Brain pericyte (primary cell): Measurements from ENCODE around the gene ELAVL3.

ENCODE experiments used
- DNase-seq: peaks from one replicate; pipeline ENCODE4 v3.0.0-alpha.2; 2012; ENCODE audit warnings: low read depth, low spot score

The ELAVL3 gene

GRCh38 chr19:11480715-11481533, at the start of gene ELAVL3:
Gene ELAVL3, minus strand, starts transcription at chr19:11481046. Its CDS starts 438 bp downstream, at chr19:11480608.
- DNase-seq, result no peak

GRCh38 chr19:11530432-11530831, 49.6 kb upstream of the ELAVL3 start:
- peak; percentile 44 for DNase-seq

GRCh38 chr19:11528551-11529341, 47.9 kb upstream of the ELAVL3 start, which contains the start of gene ECSIT:
Gene ECSIT, minus strand, starts transcription at chr19:11529134. Its CDS starts 9,964 bp downstream, at chr19:11519170.
- DNase-seq, result peak; percentile 94

GRCh38 chr19:11519138-11519537, 38.3 kb upstream of the ELAVL3 start:
- DNase-seq, result no peak

DNA sequence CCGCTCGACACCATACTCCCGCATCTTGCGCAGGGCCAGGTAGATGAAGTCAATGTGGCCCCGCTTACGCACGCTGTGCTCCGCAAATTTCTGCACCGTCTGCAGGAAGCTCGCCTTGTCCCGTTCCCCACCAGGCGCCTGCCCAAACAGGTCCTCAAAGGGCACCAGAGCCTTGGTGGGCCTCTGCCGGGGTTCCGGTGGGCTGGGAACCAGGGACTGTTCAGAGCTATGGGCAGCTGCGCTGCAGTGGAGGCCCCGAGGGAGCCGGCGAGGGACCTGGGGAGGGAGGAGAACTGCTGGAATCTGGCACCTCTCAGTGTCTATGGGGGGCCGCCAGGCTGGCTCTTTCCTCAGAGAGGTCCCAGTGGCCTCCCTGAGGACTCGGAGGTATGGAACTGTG, 33.1 kb upstream of the ELAVL3 start:
- no peak for DNase-seq

DNA sequence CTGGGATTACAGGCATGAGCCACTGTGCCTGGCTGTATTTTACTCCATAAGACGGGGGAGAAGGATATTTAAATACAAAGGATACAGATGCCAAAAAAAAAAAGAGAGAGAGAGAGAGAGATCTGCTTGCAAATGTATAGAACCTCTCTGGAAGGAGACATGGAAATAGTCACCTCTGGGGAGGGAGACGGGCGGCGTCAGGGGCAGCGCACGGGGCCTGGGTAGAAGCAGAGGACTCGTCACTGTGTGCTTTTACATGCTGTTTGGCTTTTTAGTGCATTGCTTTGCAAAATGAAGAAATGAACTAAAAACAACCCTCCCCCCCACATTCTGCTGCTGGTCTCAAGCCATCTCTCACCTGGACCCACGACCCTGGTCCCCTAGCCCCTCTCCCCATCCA, 29.6 kb upstream of the ELAVL3 start:
- no peak for DNase-seq

GRCh38 chr19:11507370-11508078, 26.7 kb upstream of the ELAVL3 start:
- no peak for DNase-seq

DNA sequence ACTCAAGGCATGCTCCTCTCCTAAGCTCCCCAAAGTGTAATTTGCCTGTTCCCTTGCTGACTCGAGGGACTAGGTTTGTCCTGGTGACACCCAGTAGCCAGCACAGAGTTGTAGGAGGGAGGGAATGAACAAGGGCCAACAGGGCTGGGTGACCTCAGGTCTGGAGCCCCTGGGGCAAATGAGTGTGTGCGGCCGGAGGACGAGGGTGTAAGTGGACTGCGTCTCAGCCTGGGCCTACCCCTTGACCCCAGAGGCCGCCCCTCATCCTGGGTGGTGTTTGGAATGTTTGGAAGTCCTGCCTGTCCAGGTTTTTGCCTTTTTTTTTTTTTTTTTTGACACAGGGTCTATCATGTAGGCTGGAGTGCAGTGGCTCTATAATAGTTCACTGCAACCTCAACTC, 26.1 kb upstream of the ELAVL3 start:
- no peak for DNase-seq

- no peak for DNase-seq
These were observed 25.3 kb upstream of the ELAVL3 start for GRCh38 chr19:11506101-11506555.

DNA sequence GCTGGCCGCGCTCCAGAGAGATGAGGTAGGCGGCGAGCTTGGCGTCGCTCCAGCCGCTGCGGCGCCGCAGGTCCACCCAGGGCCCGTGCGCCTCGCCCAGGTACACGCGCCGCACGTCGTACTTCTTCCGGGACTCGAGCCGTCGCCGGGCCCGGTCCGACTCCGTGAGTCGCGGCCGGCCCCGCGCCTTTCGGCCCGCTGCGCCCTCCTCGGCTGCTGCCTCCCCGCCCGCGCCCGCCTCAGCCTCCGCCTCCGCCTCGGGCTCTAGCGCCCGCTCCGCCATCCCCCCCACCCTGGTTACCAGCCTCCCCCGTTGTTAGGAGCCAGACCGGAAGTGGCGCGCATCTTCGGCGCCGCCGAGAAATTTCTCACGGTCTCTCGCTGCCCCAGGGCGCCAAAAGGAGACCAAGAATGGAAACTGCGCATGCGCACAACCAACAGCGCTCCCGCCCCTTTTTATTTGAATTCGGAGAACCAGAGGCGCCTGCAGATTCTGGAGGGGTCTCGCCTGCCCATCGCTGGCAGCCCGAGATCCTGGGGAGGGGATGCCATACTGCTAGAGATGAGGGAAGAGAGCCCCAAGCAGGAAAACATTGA, 24.8 kb upstream of the ELAVL3 start, which contains the start of gene ZNF653:
Gene ZNF653 (minus strand): TSS at position 336 of the 597 bp plus-strand sequence. CDS start 53 bp downstream, at position 283.
- peak; percentile 67 for DNase-seq

- peak; percentile 68 for DNase-seq
These were observed 24.2 kb upstream of the ELAVL3 start for GRCh38 chr19:11505032-11505503.

DNA sequence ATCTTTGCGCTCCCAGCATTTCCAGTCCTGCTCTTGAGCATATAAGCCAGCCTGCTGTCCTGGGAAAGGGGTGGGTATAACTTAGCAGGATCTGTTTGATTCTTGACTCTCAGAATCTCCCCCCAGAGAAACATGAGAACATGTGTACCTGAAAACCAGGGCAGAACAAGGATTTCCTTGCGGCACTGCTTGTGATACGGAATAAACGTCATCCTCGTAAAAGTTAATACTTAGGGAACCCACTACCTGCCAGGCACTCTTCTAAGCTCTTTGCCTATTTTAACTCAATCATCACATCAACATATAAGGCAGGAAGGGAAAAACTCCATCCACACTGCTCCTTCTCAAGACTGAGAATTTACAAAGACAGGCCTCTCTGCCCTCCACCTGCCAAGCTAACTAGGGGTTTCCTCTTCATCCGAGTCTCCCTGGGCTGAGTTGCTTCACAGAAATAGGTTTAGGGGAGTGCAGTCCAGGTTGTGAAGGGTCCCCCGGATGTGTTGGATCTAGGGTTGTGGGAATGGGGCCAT, 23.7 kb upstream of the ELAVL3 start:
- DNase-seq, result no peak

DNA sequence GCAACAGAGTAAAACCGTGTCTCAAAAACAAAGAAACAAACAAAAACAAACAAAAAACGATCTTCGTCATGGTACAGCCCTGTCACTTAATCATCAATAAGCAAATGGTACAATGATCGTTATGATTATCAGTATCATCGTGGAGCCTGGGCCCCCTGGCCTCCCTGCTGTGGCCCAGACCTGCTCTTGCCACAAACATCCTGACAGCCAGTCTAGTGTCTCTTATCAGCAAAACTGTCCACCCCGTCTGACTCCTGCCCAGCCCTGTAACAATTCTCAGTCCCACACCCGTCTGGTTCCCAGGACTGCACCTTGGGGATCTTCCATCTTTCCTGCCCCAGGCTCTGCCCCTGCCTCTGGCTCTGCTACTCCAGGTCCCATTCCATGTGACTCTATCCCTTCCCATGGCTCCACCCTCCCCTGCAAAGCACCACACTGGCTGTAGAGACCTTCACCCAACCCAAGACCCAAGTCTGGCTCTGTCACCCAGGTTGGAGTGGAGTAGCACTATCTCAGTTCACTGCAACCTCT, 19.1 kb upstream of the ELAVL3 start:
- no peak for DNase-seq

DNA sequence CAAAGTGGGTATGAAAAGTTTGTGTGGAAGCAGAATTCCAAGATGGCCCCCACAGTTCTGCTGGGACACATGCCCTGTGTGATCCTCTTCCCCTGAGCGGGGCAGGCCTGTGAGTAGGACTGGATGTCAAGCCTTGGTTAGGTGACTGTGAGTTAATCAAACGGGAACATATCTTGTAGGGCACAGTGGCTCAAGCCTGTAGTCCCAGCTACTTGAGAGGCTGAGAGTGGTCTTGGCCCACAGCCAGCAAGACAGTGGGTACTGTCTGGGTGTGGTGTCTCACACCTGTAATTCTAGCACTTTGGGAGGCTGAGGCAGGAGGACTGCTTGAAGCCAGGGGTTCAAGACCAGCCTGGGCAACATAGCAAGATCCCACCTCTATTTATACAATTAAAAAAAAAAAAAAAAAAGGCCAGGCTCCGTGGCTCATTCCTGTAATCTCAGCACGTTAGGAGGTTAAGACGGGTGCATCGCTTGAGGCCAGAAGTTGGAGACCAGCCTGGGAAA, 18.4 kb upstream of the ELAVL3 start:
- DNase-seq, result no peak

DNA sequence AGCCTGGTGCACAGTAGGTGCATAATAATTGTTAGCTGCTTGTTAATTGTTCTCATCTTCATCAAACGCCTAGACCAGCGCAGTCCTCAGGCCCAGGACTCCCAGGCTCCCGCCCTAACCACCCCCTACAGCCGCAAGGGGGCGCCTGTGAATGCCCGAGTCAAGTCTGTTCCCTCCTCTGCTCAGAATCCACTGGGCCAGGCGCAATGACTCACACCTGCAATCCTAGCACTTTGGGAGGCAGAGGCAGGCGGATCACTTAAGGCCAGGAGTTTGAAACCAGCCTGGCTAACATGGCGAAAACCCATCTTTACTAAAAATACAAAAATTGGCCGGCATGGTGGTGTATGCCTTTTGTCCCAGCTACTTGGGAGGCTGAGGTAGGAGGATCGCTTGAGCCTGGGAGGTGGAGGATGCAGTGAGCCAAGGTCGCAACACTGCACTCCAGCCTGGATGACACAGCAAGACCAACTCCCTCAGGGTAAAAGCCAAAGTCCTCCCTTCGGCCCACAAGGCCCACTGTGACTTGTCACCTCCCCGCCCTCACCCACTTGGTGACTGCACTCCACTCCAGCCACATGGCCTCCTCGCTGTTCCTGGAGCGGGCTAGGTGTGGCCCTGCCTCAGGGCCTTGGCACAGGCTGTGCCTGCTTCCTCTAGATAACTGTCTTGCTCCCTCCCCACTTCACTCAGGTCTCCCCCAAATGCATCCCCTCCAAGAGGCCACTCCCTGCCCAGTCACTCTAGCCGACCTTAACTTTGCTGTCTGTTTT, 15.7 kb upstream of the ELAVL3 start:
- DNase-seq, result no peak

DNA sequence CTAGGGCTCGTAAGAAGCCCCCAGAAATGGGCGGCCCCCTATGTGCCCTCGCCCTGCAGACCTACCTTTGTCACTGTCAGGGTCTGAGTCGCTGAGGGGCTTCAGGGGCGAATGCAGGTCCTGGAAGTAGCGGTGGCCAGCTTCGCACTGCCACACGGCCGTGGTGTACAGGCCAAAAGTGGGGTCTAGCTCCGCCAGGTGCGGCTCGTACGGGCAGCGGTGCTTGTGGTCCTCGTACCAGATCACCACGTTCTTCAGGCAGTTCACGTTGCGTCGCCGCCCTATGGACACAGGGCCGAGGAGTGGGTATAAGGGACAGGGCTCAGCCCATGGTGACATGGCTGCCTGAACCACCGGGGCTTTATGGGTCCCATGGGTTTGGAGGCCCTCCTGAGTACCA, 15.0 kb upstream of the ELAVL3 start:
- no peak for DNase-seq

DNA sequence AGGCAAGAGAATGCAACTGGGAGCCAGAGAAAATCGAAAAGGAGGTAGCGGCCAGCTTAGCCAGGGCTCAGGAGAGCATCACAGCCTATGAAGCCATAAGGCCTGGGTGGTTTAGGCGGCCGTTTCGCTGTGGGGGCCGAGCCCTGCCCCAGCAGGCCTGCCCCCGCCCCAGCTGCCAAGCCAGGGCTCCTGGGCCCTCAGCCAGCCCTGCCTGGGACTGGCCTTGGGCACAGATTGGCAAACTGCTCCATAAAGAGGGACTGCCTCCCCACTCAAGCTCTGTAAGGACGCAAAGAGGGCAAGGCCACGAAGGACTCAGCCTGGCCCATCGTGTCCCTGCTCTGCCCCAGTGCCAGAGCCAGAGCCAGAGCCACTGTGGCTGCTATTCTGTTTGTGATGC, 14.6 kb upstream of the ELAVL3 start:
- DNase-seq, result no peak

GRCh38 chr19:11494634-11495285, 13.9 kb upstream of the ELAVL3 start:
- DNase-seq, result no peak

DNA sequence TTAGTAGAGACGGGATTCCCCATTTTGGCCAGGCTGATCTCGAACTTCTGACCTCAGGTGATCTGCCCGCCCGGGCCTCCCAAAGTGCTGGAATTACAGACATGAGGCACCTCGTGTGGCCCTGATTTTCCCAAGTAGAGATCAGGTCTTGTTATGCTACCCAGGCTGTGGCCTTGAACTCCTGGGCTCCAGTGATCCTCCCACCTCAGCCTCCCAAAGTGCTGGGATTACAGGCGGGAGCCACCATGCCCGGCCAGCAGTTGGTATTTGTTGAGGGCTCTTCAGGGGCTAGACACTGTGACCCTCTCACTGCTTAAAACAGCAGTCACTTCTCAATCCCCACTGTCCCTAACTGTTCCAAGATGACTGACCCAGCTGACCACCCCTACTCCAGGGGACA, 8.5 kb upstream of the ELAVL3 start:
- DNase-seq, result no peak
